K562 (cell line): ENCODE data around the gene CSMD2. TPM values are rescaled to one million over a fixed set of nuclear protein-coding genes. Genes with fewer than 3 reads are reported as not detected.

Experiments
- ATAC-seq: fragments of 200-7000 bp; cut with Tn5 transposase; 3 replicates; pipeline ENCODE4 v1.9.1; 2020; ENCODE audit warnings: moderate library complexity
- BruUV-seq: library from RNA; stranded (reverse); fragments of 400-500 nt; replicated peaks from 2 replicates; lab custom pipeline; 2021; lab: Mats Ljungman, UMichigan
- CTCF ChIA-PET: fragments of 300-600 bp; formaldehyde crosslinking; extraction: SDS; loops from one replicate; lab custom pipeline; 2021; ENCODE audit warnings: low intra/inter-chr PET ratio; lab: Yijun Ruan, JAX
- POLR2A ChIA-PET: fragments of 300-600, 350-650 bp; sonication (Branson Sonifier 250); formaldehyde crosslinking; extraction: SDS; loops from one replicate; lab custom pipeline; 2021; ENCODE audit warnings: antibody characterized with exemption, inconsistent platforms; lab: Yijun Ruan, JAX
- DNase-seq, 4 experiments: peaks; one replicate each; pipeline versions ENCODE4 v3.0.0 to v3.0.0-alpha.2; 2011 to 2018; ENCODE audit warnings: low spot score in 3 of 4, mixed read lengths in 3 of 4; ENCODE audit errors: extremely low read depth in 1 of 4
- FAIRE-seq: peaks from 2 replicates; lab custom pipeline; 2011; peaks lifted over from hg19 to GRCh38; lab: Jason Lieb, UNC
- H2AFZ ChIP-seq: 2 replicates; pipeline ENCODE4 v1.6.0; 2011; ENCODE audit warnings: low read depth, low read length, control low read depth, inconsistent platforms
- H3K27ac ChIP-seq: fragments of 200-600 bp; 3 replicates; pipeline ENCODE4 v1.8.0; 2011; ENCODE audit warnings: low read depth, mild to moderate bottlenecking, control low read depth, inconsistent platforms, low read length, moderate library complexity, mixed read lengths; ENCODE audit errors: extremely low read depth
- H3K27me3 ChIP-seq, 2 experiments: fragments of 300-600 bp in 1 of 2; 2 replicates in 1 of 2; 3 replicates in 1 of 2; pipeline versions ENCODE4 v1.6.0 to v1.8.0; 2011; ENCODE audit warnings: inconsistent platforms in 2 of 2, low read length in 2 of 2, mild to moderate bottlenecking in 1 of 2, mixed read lengths in 1 of 2, moderate library complexity in 1 of 2; ENCODE audit not compliant: control insufficient read depth in 2 of 2, insufficient read depth in 2 of 2
- H3K36me3 ChIP-seq: fragments of 300-600 bp; 3 replicates; pipeline ENCODE4 v1.8.0; 2011; ENCODE audit warnings: mild to moderate bottlenecking, low read length, inconsistent platforms; ENCODE audit not compliant: control insufficient read depth, insufficient read depth
- H3K4me1 ChIP-seq, 2 experiments: fragments of 200-600 bp in 1 of 2; replicated peaks in 1 of 2; 2 replicates in 1 of 2; 3 replicates in 1 of 2; pipeline versions ENCODE4 v1.5.1 to v1.8.0; 2011; ENCODE audit warnings: inconsistent platforms in 2 of 2, low read length in 2 of 2, mild to moderate bottlenecking in 1 of 2, mixed read lengths in 1 of 2, moderate library complexity in 1 of 2; ENCODE audit not compliant: control insufficient read depth in 2 of 2, insufficient read depth in 2 of 2
- H3K4me2 ChIP-seq: 2 replicates; pipeline ENCODE4 v1.6.1; 2011; ENCODE audit warnings: low read length, control low read depth, inconsistent platforms, mixed read lengths; ENCODE audit not compliant: insufficient read depth
- H3K4me3 ChIP-seq: fragments of 200-600 bp; sonication (generic), shearing (Covaris generic); 2 replicates; pipeline ENCODE4 v1.5.1; 2016; ENCODE audit warnings: control low read depth, inconsistent platforms
- H3K79me2 ChIP-seq: fragments of 200-600 bp; 3 replicates; pipeline ENCODE4 v1.8.0; 2011; ENCODE audit warnings: low read length, inconsistent platforms; ENCODE audit not compliant: control insufficient read depth, insufficient read depth
- H3K9ac ChIP-seq, 2 experiments: 2 replicates each; pipeline versions ENCODE4 v1.6.0 to v1.6.1; 2011; ENCODE audit warnings: low read depth in 2 of 2, low read length in 2 of 2, control low read depth in 1 of 2, inconsistent platforms in 1 of 2, mild to moderate bottlenecking in 1 of 2, mixed read lengths in 1 of 2; ENCODE audit not compliant: insufficient read depth in 1 of 2
- H3K9me1 ChIP-seq: one replicate; pipeline ENCODE4 v1.6.0; 2011; ENCODE audit warnings: inconsistent platforms, mild to moderate bottlenecking, low read length, moderate library complexity; ENCODE audit not compliant: control insufficient read depth, insufficient read depth
- H3K9me3 ChIP-seq: replicated peaks from 2 replicates; pipeline ENCODE4 v1.5.1; 2011; ENCODE audit warnings: low read depth, low read length, inconsistent platforms; ENCODE audit not compliant: control insufficient read depth, insufficient read depth
- H4K20me1 ChIP-seq: replicated peaks from 2 replicates; pipeline ENCODE4 v1.6.1; 2011; ENCODE audit warnings: low read length, inconsistent platforms, mixed read lengths; ENCODE audit not compliant: control insufficient read depth, insufficient read depth
- BDP1 ChIP-seq: IDR thresholded peaks from 3 replicates; pipeline ENCODE4 v1.6.1; 2011; ENCODE audit not compliant: insufficient read length, insufficient read depth
- CAMTA2 ChIP-seq: fragments of 250-450 bp; sonication (Bioruptor Pico); conservative IDR thresholded peaks from 2 replicates; pipeline ENCODE4 v1.5.1; 2022
- ESRRA ChIP-seq: fragments of 450-650 bp; IDR thresholded peaks from 2 replicates; pipeline ENCODE4 v1.6.1; 2014; ENCODE audit warnings: low read depth, mild to moderate bottlenecking, moderate library complexity, borderline replicate concordance
- ETS2 ChIP-seq: IDR thresholded peaks from 2 replicates; pipeline ENCODE4 v1.6.1; 2016; ENCODE audit warnings: borderline replicate concordance, missing genetic modification characterization, mild to moderate bottlenecking, moderate library complexity, missing compliant biosample characterization; ENCODE audit not compliant: poor library complexity, severe bottlenecking
- ETV5 ChIP-seq: sonication (generic); formaldehyde crosslinking; IDR thresholded peaks from 2 replicates; pipeline ENCODE4 v1.4.0; 2020; ENCODE audit warnings: low read depth, mild to moderate bottlenecking, missing genetic modification reagents
- NONO ChIP-seq, 2 experiments: fragments of 200-400 bp in 1 of 2; fragments of 450-650 bp in 1 of 2; formaldehyde crosslinking in 1 of 2; IDR thresholded peaks; 2 replicates each; pipeline ENCODE4 v1.6.1; 2017; ENCODE audit warnings: low read depth in 2 of 2, mild to moderate bottlenecking in 2 of 2, moderate library complexity in 2 of 2, low read length in 1 of 2
- PHF20 ChIP-seq: fragments of 450-650 bp; IDR thresholded peaks from 2 replicates; pipeline ENCODE4 v1.6.1; 2018; ENCODE audit not compliant: partially characterized antibody
- POLR3G ChIP-seq: IDR thresholded peaks from 2 replicates; pipeline ENCODE4 v1.6.1; 2011; ENCODE audit not compliant: insufficient read length, insufficient replicate concordance; ENCODE audit errors: extremely low read depth
- SNIP1 ChIP-seq: fragments of 450-650 bp; IDR thresholded peaks from 2 replicates; pipeline ENCODE4 v1.7.1; 2017; ENCODE audit warnings: low read depth, mild to moderate bottlenecking
- SPI1 ChIP-seq: IDR thresholded peaks from 2 replicates; pipeline ENCODE4 v1.6.1; 2011; ENCODE audit warnings: low read depth, low read length, control low read depth, borderline replicate concordance
- ZNF384 ChIP-seq: IDR thresholded peaks from 2 replicates; pipeline ENCODE4 v1.6.1; 2012; ENCODE audit warnings: low read depth, low read length, improper control_type of control experiment
- ZNF586 ChIP-seq: fragments of 450-650 bp; formaldehyde crosslinking; conservative IDR thresholded peaks from 2 replicates; pipeline ENCODE4 v1.4.0; 2020; ENCODE audit warnings: mild to moderate bottlenecking, moderate library complexity
- WGBS: fragments of 100-300 bp; shearing (Covaris generic); methylation state at CpG from one replicate; pipeline ENCODE4 v1.1.6; 2016; ENCODE audit warnings: low coverage, mixed read lengths; ENCODE audit not compliant: insufficient coverage; ENCODE audit errors: missing lambda C conversion rate; 5-methylcytosine and 5-hydroxymethylcytosine counted together
- in situ Hi-C: fragments of 300-500 bp; cut with MboI; formaldehyde crosslinking; loops from 4 replicates; pipeline ENCODE4 v1.15.0; 2018; ENCODE audit warnings: inconsistent platforms, mixed read lengths
- intact Hi-C: fragments of 100-400 bp; cut with micrococcal nuclease; formaldehyde crosslinking; loops from 2 replicates; pipeline ENCODE4 v1.14.2; 2022
- polyA plus RNA-seq, 8 experiments: library from polyadenylated mRNA; depleted of rRNA in 4 of 8; stranded (reverse) in 5 of 8; unstranded in 3 of 8; fragments of >200 nt; fragmentation: Nextera tagmentation in 2 of 8; fragmentation: Illumina TruSeq in 1 of 8; extraction: Ambion mirVana in 2 of 8; extraction: Trizol in 1 of 8; gene quantifications; 2 replicates each; pipeline versions ENCODE4 v1.2.1 to v1.2.3, GENCODE V29; 2011 to 2014; ENCODE audit warnings: inconsistent platforms in 1 of 8, missing spikeins in 1 of 8
- total RNA-seq, 7 experiments: library from RNA; depleted of rRNA in 6 of 7; stranded (reverse); fragments of >200 nt in 6 of 7; fragmentation: Illumina TruSeq in 2 of 7; extraction: Trizol in 2 of 7; gene quantifications; 2 replicates each; pipeline versions ENCODE4 v1.2.1 to v1.2.3, GENCODE V29; 2011 to 2021; ENCODE audit warnings: low replicate concordance in 1 of 7
- TF ChIP-seq, protein P1 (sequence below), 3 experiments: IDR thresholded peaks in 2 of 3; conservative IDR thresholded peaks in 1 of 3; 2 replicates each; pipeline ENCODE4 v1.5.1; 2011 to 2012; ENCODE audit warnings: low read length in 3 of 3, mild to moderate bottlenecking in 3 of 3, control low read depth in 2 of 3, improper control_type of control experiment in 1 of 3, inconsistent platforms in 1 of 3, low read depth in 1 of 3, mixed read lengths in 1 of 3, moderate library complexity in 1 of 3; ENCODE audit not compliant: insufficient read depth in 2 of 3
- TF ChIP-seq, protein P2 (sequence below): fragments of 450-650 bp; IDR thresholded peaks from 2 replicates; pipeline ENCODE4 v1.6.1; 2016; ENCODE audit warnings: antibody characterized with exemption

Gene CSMD2
- total and polyA plus RNA-seq, 9 of the 15 experiments (the other 6 are each of a cell fraction or from before 2014, with no cell fraction given), result not detected

DNA sequence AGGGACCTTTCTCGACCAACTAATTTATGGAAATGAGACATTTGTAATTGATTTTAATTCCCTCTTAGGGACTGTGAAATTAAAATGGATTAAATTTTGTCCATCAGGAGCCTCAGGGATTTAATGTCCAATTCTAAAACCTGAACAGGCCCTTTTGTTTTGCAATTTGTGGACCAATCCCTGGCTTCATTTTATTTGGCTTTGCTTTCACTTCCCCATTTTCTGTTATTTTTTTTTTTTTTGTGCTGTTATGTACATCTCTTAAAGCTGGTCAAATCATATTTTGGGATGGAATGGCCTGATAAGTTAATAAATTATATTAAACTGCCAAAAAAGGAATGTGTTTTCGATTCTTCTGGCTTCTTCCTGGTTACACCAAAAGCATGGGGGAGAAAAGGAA is 663.7 kb downstream of the CSMD2 start:
- intact Hi-C loops, result no loop called here
- no peaks in the 10 kb centered on the region for H3K4me1 ChIP-seq
- BruUV-seq, result no TSS peak
- no peaks in the 10 kb centered on the region for H3K27me3 ChIP-seq
- H3K9me3 ChIP-seq, result no peaks in the 10 kb centered on the region
- DNase-seq (no peak), ATAC-seq (no peak), FAIRE-seq (no peak)
- ChIA-PET CTCF (no interaction called here), POLR2A (no interaction called here)
- no peak overlapping the region for H3K4me2 ChIP-seq
- H3K27ac ChIP-seq, result no peak overlapping the region
- H3K4me3 ChIP-seq, result no peak overlapping the region
- H3K79me2 ChIP-seq, result no peaks in the 10 kb centered on the region
- H3K9ac ChIP-seq, result no peak overlapping the region
- no peak overlapping the region for H2AFZ ChIP-seq
- 0 out of 2 replicates have a peak, but pooled peaks have one; percentile 6 for TF ChIP-seq SPI1
- TF ChIP-seq CAMTA2 (CRISPR knock-in tag), result no peak
- no peaks in the 10 kb centered on the region for H3K9me1 ChIP-seq
- in situ Hi-C loops, result no loop called here
- 3% methylated on average over 2 of the region's 2 CpGs for WGBS
- H4K20me1 ChIP-seq, result no peaks in the 10 kb centered on the region
- H3K36me3 ChIP-seq, result no peaks in the 10 kb centered on the region

DNA sequence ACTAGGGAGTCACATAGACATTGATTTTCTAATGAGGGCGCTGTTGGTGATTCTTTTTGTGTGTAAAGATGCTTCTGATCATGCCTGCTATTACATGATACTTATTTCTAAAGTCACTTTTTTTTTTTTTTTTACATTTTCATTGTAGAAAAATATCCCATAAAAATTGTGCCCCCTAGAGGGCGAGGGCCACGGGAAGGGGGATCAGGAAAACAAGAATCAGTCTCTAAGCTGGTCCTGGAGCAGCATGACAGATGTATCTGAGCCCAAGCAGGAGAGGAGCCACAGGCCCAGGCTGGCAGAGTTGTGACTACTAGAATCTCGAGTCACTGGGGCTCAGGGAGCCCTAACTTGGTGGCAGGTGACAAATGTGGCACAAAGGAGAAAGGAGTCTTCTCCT is 664.5 kb downstream of the CSMD2 start:
- in situ Hi-C loops, result no loop called here
- CTCF ChIA-PET, result no interaction called here
- WGBS, result 2% methylated on average over 4 of the region's 4 CpGs
- Histone ChIP-seq H3K9ac (no peak overlapping the region), H3K4me1 (no peaks in the 10 kb centered on the region), H3K4me3 (no peak overlapping the region), H3K4me2 (no peak overlapping the region), H3K79me2 (no peaks in the 10 kb centered on the region), H2AFZ (no peak overlapping the region), H3K27me3 (no peaks in the 10 kb centered on the region), H3K36me3 (no peaks in the 10 kb centered on the region), H3K9me3 (no peaks in the 10 kb centered on the region), H4K20me1 (no peaks in the 10 kb centered on the region), H3K27ac (no peak overlapping the region), H3K9me1 (no peaks in the 10 kb centered on the region)
- FAIRE-seq (no peak), DNase-seq (peak in 2 of 4 experiments; percentile 10 to 26), ATAC-seq (0 out of 3 replicates have a peak, but pooled peaks have one; percentile 54)
- intact Hi-C loops, result no loop called here
- BruUV-seq, result no TSS peak
- TF ChIP-seq, protein P1, sequence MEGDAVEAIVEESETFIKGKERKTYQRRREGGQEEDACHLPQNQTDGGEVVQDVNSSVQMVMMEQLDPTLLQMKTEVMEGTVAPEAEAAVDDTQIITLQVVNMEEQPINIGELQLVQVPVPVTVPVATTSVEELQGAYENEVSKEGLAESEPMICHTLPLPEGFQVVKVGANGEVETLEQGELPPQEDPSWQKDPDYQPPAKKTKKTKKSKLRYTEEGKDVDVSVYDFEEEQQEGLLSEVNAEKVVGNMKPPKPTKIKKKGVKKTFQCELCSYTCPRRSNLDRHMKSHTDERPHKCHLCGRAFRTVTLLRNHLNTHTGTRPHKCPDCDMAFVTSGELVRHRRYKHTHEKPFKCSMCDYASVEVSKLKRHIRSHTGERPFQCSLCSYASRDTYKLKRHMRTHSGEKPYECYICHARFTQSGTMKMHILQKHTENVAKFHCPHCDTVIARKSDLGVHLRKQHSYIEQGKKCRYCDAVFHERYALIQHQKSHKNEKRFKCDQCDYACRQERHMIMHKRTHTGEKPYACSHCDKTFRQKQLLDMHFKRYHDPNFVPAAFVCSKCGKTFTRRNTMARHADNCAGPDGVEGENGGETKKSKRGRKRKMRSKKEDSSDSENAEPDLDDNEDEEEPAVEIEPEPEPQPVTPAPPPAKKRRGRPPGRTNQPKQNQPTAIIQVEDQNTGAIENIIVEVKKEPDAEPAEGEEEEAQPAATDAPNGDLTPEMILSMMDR (IDR thresholded peaks at IDR 0.05 in 2 of 3, conservative IDR thresholded peaks at IDR 0.05 in 1 of 3; ENCODE audit: insufficient read depth in 2 of 3, low read depth in 1 of 3, low read length in 3 of 3), result peak; percentile 18 to 43 (median 42); a peak in 4 of 6 replicates
- TF ChIP-seq NONO (IDR thresholded peaks at IDR 0.05; ENCODE audit: low read depth in 2 of 2, low read length in 1 of 2) (no peak), POLR3G (no peak), ZNF586 (CRISPR knock-in tag) (no peak), BDP1 (no peak), SNIP1 (no peak), PHF20 (no peak), ETS2 (tag) (no peak), ETV5 (no peak), ESRRA (no peak), ZNF384 (0 out of 2 replicates have a peak, but pooled peaks have one; percentile 33)
- TF ChIP-seq, protein P2, sequence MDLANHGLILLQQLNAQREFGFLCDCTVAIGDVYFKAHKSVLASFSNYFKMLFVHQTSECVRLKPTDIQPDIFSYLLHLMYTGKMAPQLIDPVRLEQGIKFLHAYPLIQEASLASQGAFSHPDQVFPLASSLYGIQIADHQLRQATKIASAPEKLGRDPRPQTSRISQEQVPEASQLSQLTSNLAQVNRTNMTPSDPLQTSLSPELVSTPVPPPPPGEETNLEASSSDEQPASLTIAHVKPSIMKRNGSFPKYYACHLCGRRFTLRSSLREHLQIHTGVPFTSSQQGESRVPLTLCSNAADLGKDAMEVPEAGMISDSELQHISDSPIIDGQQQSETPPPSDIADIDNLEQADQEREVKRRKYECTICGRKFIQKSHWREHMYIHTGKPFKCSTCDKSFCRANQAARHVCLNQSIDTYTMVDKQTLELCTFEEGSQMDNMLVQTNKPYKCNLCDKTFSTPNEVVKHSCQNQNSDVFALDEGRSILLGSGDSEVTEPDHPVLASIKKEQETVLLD, result no peak
- POLR2A ChIA-PET, result interaction anchor here (0.6 kb wide), 1 partner anchor 388 kb away, joined by 3 read pairs; no protein-coding TSS in a partner anchor
